IPS-18c (cell line): ENCODE data around the gene MRPS26.
A peak's percentile ranks its signal among the peaks of the same experiment; 100 is the strongest.
"Not testable (repeated sequence)": the region's sequence is repeated elsewhere in the genome, so short reads cannot be mapped to it uniquely, and the experiment has no call there.

Experiments
- H3K4me3 ChIP-seq: 2 replicates; pipeline ENCODE4 v1.7.0; 2013; ENCODE audit warnings: low read depth, mild to moderate bottlenecking, low read length, moderate library complexity; ENCODE audit not compliant: insufficient read depth
- H3K9me3 ChIP-seq: one replicate; pipeline ENCODE4 v1.6.1; 2013; ENCODE audit warnings: mild to moderate bottlenecking, low read length, moderate library complexity; ENCODE audit not compliant: control insufficient read depth, insufficient read depth

Gene MRPS26

GRCh38 chr20:3068986-3069900 is 23.4 kb downstream of the MRPS26 start:
- peaks cover 2% of the 10 kb centered on the region for H3K9me3 ChIP-seq
- H3K4me3 ChIP-seq: no peak overlapping the region

DNA sequence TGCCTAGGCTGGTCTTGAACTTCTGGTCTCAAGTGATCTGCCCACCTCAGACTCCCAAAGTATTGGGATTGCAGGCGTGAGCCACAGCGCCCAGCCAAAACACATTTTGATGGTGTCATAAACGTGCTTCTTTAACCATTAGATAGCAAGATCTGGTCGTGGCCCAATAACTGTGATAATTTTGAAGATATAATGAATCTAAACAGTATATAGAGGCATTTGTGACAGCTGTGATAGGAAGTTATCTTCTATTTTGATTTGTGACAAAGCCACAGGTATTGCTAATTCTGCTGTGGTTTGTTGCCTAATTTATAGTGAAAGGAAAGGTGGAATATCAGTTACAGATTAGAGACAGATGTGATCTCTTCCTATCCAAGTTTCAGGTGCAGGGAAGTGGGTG is 24.9 kb downstream of the MRPS26 start:
- H3K4me3 ChIP-seq: no peak overlapping the region
- H3K9me3 ChIP-seq: peaks cover 2% of the 10 kb centered on the region

GRCh38 chr20:3071266-3071609 is 25.4 kb downstream of the MRPS26 start:
- peaks cover 2% of the 10 kb centered on the region for H3K9me3 ChIP-seq
- H3K4me3 ChIP-seq: peak overlapping the region; percentile 36; the same call in 1 of the 2 replicates

DNA sequence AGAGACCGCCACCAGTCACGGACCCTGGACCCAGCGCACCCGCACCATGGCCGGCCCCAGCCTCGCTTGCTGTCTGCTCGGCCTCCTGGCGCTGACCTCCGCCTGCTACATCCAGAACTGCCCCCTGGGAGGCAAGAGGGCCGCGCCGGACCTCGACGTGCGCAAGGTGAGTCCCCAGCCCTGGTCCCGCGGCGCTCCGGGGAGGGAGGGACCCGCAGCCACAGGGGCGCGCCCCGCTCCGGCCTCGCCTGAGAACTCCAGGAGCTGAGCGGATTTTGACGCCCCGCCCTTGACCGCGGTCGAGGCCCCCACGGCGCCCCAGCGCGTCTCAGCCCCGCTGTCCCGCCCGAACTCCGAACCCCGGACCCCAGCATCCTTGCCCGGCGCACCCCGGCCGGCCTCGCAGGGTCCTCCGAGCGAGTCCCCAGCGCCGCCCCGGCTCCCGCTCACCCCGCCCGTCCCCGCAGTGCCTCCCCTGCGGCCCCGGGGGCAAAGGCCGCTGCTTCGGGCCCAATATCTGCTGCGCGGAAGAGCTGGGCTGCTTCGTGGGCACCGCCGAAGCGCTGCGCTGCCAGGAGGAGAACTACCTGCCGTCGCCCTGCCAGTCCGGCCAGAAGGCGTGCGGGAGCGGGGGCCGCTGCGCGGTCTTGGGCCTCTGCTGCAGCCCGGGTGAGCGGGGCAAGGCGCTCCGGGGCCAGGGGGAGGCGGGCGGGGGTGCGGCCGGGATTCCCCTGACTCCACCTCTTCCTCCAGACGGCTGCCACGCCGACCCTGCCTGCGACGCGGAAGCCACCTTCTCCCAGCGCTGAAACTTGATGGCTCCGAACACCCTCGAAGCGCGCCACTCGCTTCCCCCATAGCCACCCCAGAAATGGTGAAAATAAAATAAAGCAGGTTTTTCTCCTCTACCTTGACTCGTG is 26.0 kb downstream of the MRPS26 start, which contains the start of gene OXT:
Gene OXT (plus strand): TSS at position 11 of the 920 bp plus-strand sequence. CDS start 36 bp downstream, at position 47.
- H3K9me3 ChIP-seq: peaks cover 2% of the 10 kb centered on the region
- peak within 1 kb of the TSS; percentile 36; the same call in 1 of the 2 replicates for H3K4me3 ChIP-seq

DNA sequence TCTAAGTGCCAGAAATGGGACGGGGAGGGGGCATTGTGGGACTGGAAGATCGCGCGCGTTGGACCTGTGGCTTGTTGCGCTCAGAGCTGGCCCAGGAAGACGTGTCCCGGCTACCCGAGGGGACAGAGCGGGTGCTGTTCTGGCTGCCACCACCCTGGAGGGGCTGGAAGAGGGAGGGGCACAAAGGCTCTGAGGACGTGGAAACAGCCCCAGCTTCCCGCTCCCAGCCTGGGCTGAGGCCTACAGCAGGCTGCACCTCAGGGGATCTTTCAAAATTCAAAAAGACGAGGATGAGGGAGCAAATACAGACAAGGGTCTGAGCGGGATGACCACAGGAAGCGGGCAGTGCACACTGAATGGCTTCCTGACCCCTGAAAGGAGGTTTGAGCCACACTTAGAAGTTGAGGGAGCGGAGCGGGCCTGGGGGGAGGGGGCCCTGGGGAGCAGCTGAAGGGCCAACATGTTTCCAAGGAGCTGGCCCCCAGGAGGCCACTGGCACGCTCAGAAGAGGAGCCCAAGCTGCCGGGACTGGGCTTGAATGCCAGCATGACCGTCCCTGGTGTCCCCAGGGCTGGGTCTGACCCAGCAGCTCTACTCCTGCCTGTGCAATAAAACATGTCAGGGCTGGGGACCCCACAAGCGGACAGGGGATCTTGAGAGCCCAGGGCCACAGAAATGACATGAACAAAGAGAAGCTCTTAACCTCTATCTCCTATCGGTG is 26.8 kb downstream of the MRPS26 start:
- Histone ChIP-seq H3K9me3 (peaks cover 2% of the 10 kb centered on the region), H3K4me3 (no peak overlapping the region)

DNA sequence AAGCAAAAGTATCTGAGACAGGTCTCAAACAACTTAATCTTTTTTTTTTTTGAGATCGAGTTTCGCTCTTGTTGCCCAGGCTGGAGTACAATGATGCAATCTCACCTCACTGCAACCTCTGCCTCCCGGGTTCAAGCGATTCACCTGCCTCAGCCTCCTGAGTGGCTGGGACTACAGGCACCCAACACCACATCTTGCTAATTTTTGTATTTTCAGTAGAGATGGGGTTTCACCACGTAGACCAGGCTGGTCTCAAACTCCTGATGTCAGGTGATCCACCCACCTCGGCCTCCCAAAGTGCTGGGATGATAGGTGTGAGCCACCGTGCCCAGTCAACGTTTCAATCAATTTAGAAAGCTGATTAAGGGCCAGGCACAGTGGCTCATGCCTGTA is 27.4 kb downstream of the MRPS26 start:
- not testable (repeated sequence) for H3K9me3 ChIP-seq, H3K4me3 ChIP-seq

DNA sequence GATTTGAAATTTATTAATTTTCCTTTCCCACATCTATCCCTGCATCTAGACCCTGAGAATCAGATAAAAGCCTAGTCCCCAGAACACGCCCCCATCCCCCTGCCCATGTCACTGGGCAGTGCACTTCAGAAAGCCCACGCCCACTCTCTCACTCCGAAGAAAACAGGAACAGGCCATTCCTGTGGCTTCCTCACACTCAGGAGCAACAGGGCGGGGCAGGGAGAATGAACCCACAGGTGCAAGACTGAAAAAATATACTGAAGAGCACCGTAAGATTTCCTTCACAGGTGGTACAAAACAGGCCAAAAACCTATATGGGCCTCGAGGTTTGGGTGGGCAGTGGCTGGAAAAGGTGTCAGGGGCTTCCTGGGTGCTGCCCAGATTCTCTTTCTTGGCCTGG is 29.0 kb downstream of the MRPS26 start:
- no peak overlapping the region for H3K4me3 ChIP-seq
- H3K9me3 ChIP-seq: peaks cover 2% of the 10 kb centered on the region

GRCh38 chr20:3075315-3075714 is 29.5 kb downstream of the MRPS26 start:
- H3K4me3 ChIP-seq, H3K9me3 ChIP-seq: not testable (repeated sequence)

GRCh38 chr20:3077618-3078134 is 31.8 kb downstream of the MRPS26 start:
- peaks cover 2% of the 10 kb centered on the region for H3K9me3 ChIP-seq
- H3K4me3 ChIP-seq: no peak overlapping the region

GRCh38 chr20:3080939-3081388 is 35.1 kb downstream of the MRPS26 start:
- no peak overlapping the region for H3K4me3 ChIP-seq
- H3K9me3 ChIP-seq: no peaks in the 10 kb centered on the region

- H3K9me3 ChIP-seq: no peaks in the 10 kb centered on the region
- no peak overlapping the region for H3K4me3 ChIP-seq
These were observed 35.8 kb downstream of the MRPS26 start for GRCh38 chr20:3081641-3082040.

- Histone ChIP-seq H3K4me3 (peak overlapping the region; percentile 38), H3K9me3 (no peaks in the 10 kb centered on the region)
These were observed 36.6 kb downstream of the MRPS26 start for GRCh38 chr20:3082306-3082951.

DNA sequence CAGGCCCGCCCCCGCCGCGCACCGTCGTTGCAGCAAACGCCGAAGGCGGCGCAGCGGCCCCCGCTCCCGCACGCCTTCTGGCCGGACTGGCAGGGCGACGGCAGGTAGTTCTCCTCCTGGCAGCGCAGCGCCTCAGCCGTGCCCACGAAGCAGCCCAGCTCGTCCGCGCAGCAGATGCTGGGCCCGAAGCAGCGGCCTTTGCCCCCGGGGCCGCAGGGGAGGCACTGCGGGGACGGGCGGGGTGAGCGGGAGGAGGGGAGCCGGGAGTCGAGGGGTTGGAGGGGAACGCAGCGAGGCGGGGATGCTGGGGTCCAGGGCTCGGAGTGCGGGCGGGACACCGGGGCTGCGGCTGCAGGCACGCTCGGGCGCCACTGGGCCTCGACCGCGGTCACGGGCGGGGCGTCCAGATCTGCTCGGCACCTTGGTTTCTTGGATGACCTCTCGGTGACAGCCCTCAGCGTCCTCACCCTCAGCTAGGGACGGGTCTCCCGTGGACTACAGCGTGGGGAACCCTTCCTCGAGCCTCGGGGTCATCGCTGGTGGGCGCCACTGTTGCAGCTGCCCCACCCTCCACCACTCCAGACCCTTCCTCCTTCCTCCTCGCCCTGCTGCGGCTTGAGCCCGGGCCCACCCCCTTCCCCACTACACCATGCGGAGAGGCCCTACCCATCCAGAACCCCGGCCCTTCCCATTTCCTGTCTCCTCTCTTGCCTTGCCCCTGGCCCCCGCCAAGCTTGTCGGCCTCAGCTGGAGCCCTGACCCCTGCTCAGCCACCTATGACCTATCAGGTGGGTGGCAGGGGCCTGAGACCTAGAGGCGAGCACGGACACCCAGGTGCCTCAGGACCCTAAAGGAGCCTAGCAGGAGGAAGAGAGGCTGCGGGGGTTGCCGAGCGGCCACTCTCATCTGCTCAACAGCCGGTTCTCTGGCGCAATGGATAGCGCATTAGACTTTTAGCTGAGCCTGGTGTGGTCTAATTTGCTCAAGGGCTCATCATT is 37.4 kb downstream of the MRPS26 start:
- no peaks in the 10 kb centered on the region for H3K9me3 ChIP-seq
- peak overlapping the region; percentile 49 for H3K4me3 ChIP-seq

GRCh38 chr20:3084283-3084985 is 38.6 kb downstream of the MRPS26 start, which contains the start of gene AVP:
AVP (minus strand) TSS chr20:3084724; CDS start chr20:3084674, 50 bp downstream.
- Histone ChIP-seq H3K9me3 (no peaks in the 10 kb centered on the region), H3K4me3 (no peak within 1 kb of the TSS)

GRCh38 chr20:3084986-3085360 is 39.1 kb downstream of the MRPS26 start:
- Histone ChIP-seq H3K4me3 (no peak overlapping the region), H3K9me3 (no peaks in the 10 kb centered on the region)
